ENCODE data around the gene NABP1. TPM values are rescaled to one million over a fixed set of nuclear protein-coding genes. Genes with fewer than 3 reads are reported as not detected.

The NABP1 gene
- total RNA-seq, 1 experiment from 2014 or later: 5.8 TPM

DNA sequence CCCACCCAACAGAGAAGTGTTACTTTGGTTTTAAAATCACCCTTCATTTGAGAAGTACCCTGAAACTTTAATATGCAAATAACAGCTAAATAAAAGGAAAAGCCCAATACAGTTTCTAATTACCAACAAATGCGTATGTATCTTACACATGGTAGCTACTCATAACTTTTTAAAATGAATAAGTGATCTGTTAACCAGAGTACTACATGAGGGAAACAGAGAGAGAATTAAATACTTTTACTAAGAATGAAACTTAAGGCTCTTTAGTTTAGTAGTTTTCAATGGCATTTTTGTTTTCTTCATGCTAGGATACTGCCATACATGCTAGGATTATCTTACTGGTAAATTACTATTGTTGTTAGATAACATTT is 39.1 kb upstream of the NABP1 start:
- CTCF ChIA-PET: interaction anchor here (1.1 to 1.6 kb wide), 2 partner anchors 52 to 524 kb away, joined by 3 to 4 read pairs; no protein-coding TSS in a partner anchor
- peaks cover 6% of the 10 kb centered on the region; the same call in 1 of the 2 replicates for H3K9me3 Mint-ChIP-seq
- ATAC-seq (no peak), DNase-seq (ENCODE audit: low spot score) (no peak)
- H3K27ac Mint-ChIP-seq: no peak overlapping the region
- no peak overlapping the region for H3K4me3 Mint-ChIP-seq
- H3K36me3 Mint-ChIP-seq: no peaks in the 10 kb centered on the region; the same call in 1 of the 2 replicates
- POLR2A ChIA-PET: no interaction called here
- peaks cover 4% of the 10 kb centered on the region for H3K27me3 Mint-ChIP-seq (ENCODE audit: low read depth)
- peaks cover 18% of the 10 kb centered on the region for H3K4me1 Mint-ChIP-seq
- TF ChIP-seq, protein P1, sequence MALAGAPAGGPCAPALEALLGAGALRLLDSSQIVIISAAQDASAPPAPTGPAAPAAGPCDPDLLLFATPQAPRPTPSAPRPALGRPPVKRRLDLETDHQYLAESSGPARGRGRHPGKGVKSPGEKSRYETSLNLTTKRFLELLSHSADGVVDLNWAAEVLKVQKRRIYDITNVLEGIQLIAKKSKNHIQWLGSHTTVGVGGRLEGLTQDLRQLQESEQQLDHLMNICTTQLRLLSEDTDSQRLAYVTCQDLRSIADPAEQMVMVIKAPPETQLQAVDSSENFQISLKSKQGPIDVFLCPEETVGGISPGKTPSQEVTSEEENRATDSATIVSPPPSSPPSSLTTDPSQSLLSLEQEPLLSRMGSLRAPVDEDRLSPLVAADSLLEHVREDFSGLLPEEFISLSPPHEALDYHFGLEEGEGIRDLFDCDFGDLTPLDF (CRISPR knock-in tag; IDR thresholded peaks at IDR 0.05): no peak
- TF ChIP-seq FOXP1 (CRISPR knock-in tag; IDR thresholded peaks at IDR 0.05; ENCODE audit: borderline replicate concordance): no peak
- TF ChIP-seq, protein P2, sequence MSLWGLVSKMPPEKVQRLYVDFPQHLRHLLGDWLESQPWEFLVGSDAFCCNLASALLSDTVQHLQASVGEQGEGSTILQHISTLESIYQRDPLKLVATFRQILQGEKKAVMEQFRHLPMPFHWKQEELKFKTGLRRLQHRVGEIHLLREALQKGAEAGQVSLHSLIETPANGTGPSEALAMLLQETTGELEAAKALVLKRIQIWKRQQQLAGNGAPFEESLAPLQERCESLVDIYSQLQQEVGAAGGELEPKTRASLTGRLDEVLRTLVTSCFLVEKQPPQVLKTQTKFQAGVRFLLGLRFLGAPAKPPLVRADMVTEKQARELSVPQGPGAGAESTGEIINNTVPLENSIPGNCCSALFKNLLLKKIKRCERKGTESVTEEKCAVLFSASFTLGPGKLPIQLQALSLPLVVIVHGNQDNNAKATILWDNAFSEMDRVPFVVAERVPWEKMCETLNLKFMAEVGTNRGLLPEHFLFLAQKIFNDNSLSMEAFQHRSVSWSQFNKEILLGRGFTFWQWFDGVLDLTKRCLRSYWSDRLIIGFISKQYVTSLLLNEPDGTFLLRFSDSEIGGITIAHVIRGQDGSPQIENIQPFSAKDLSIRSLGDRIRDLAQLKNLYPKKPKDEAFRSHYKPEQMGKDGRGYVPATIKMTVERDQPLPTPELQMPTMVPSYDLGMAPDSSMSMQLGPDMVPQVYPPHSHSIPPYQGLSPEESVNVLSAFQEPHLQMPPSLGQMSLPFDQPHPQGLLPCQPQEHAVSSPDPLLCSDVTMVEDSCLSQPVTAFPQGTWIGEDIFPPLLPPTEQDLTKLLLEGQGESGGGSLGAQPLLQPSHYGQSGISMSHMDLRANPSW (CRISPR knock-in tag; conservative IDR thresholded peaks at IDR 0.05; ENCODE audit: low read depth): no peak
- TF ChIP-seq, protein P3, sequence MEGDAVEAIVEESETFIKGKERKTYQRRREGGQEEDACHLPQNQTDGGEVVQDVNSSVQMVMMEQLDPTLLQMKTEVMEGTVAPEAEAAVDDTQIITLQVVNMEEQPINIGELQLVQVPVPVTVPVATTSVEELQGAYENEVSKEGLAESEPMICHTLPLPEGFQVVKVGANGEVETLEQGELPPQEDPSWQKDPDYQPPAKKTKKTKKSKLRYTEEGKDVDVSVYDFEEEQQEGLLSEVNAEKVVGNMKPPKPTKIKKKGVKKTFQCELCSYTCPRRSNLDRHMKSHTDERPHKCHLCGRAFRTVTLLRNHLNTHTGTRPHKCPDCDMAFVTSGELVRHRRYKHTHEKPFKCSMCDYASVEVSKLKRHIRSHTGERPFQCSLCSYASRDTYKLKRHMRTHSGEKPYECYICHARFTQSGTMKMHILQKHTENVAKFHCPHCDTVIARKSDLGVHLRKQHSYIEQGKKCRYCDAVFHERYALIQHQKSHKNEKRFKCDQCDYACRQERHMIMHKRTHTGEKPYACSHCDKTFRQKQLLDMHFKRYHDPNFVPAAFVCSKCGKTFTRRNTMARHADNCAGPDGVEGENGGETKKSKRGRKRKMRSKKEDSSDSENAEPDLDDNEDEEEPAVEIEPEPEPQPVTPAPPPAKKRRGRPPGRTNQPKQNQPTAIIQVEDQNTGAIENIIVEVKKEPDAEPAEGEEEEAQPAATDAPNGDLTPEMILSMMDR (IDR thresholded peaks at IDR 0.05): no peak
- TF ChIP-seq, protein P4, sequence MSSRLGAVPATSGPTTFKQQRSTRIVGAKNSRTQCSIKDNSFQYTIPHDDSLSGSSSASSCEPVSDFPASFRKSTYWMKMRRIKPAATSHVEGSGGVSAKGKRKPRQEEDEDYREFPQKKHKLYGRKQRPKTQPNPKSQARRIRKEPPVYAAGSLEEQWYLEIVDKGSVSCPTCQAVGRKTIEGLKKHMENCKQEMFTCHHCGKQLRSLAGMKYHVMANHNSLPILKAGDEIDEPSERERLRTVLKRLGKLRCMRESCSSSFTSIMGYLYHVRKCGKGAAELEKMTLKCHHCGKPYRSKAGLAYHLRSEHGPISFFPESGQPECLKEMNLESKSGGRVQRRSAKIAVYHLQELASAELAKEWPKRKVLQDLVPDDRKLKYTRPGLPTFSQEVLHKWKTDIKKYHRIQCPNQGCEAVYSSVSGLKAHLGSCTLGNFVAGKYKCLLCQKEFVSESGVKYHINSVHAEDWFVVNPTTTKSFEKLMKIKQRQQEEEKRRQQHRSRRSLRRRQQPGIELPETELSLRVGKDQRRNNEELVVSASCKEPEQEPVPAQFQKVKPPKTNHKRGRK (CRISPR knock-in tag; IDR thresholded peaks at IDR 0.05; ENCODE audit: borderline replicate concordance): no peak
- TF ChIP-seq, protein P5, sequence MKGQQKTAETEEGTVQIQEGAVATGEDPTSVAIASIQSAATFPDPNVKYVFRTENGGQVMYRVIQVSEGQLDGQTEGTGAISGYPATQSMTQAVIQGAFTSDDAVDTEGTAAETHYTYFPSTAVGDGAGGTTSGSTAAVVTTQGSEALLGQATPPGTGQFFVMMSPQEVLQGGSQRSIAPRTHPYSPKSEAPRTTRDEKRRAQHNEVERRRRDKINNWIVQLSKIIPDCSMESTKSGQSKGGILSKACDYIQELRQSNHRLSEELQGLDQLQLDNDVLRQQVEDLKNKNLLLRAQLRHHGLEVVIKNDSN (CRISPR knock-in tag; IDR thresholded peaks at IDR 0.05): no peak
- TF ChIP-seq, protein P6, sequence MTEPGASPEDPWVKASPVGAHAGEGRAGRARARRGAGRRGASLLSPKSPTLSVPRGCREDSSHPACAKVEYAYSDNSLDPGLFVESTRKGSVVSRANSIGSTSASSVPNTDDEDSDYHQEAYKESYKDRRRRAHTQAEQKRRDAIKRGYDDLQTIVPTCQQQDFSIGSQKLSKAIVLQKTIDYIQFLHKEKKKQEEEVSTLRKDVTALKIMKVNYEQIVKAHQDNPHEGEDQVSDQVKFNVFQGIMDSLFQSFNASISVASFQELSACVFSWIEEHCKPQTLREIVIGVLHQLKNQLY (CRISPR knock-in tag; IDR thresholded peaks at IDR 0.05): no peak
- TF ChIP-seq, protein P7, sequence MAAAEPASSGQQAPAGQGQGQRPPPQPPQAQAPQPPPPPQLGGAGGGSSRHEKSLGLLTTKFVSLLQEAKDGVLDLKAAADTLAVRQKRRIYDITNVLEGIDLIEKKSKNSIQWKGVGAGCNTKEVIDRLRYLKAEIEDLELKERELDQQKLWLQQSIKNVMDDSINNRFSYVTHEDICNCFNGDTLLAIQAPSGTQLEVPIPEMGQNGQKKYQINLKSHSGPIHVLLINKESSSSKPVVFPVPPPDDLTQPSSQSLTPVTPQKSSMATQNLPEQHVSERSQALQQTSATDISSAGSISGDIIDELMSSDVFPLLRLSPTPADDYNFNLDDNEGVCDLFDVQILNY (CRISPR knock-in tag; IDR thresholded peaks at IDR 0.05): no peak
- TF ChIP-seq, protein P8, sequence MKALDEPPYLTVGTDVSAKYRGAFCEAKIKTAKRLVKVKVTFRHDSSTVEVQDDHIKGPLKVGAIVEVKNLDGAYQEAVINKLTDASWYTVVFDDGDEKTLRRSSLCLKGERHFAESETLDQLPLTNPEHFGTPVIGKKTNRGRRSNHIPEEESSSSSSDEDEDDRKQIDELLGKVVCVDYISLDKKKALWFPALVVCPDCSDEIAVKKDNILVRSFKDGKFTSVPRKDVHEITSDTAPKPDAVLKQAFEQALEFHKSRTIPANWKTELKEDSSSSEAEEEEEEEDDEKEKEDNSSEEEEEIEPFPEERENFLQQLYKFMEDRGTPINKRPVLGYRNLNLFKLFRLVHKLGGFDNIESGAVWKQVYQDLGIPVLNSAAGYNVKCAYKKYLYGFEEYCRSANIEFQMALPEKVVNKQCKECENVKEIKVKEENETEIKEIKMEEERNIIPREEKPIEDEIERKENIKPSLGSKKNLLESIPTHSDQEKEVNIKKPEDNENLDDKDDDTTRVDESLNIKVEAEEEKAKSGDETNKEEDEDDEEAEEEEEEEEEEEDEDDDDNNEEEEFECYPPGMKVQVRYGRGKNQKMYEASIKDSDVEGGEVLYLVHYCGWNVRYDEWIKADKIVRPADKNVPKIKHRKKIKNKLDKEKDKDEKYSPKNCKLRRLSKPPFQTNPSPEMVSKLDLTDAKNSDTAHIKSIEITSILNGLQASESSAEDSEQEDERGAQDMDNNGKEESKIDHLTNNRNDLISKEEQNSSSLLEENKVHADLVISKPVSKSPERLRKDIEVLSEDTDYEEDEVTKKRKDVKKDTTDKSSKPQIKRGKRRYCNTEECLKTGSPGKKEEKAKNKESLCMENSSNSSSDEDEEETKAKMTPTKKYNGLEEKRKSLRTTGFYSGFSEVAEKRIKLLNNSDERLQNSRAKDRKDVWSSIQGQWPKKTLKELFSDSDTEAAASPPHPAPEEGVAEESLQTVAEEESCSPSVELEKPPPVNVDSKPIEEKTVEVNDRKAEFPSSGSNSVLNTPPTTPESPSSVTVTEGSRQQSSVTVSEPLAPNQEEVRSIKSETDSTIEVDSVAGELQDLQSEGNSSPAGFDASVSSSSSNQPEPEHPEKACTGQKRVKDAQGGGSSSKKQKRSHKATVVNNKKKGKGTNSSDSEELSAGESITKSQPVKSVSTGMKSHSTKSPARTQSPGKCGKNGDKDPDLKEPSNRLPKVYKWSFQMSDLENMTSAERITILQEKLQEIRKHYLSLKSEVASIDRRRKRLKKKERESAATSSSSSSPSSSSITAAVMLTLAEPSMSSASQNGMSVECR (CRISPR knock-in tag; IDR thresholded peaks at IDR 0.05; ENCODE audit: borderline replicate concordance): no peak
- no peak for TF ChIP-seq GTF2I (CRISPR knock-in tag; conservative IDR thresholded peaks at IDR 0.05)
- TF ChIP-seq, protein P9, sequence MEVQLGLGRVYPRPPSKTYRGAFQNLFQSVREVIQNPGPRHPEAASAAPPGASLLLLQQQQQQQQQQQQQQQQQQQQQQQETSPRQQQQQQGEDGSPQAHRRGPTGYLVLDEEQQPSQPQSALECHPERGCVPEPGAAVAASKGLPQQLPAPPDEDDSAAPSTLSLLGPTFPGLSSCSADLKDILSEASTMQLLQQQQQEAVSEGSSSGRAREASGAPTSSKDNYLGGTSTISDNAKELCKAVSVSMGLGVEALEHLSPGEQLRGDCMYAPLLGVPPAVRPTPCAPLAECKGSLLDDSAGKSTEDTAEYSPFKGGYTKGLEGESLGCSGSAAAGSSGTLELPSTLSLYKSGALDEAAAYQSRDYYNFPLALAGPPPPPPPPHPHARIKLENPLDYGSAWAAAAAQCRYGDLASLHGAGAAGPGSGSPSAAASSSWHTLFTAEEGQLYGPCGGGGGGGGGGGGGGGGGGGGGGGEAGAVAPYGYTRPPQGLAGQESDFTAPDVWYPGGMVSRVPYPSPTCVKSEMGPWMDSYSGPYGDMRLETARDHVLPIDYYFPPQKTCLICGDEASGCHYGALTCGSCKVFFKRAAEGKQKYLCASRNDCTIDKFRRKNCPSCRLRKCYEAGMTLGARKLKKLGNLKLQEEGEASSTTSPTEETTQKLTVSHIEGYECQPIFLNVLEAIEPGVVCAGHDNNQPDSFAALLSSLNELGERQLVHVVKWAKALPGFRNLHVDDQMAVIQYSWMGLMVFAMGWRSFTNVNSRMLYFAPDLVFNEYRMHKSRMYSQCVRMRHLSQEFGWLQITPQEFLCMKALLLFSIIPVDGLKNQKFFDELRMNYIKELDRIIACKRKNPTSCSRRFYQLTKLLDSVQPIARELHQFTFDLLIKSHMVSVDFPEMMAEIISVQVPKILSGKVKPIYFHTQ (CRISPR knock-in tag; IDR thresholded peaks at IDR 0.05): no peak
- TF ChIP-seq EMX1 (CRISPR knock-in tag; IDR thresholded peaks at IDR 0.05): no peak
- TF ChIP-seq CBFB (CRISPR knock-in tag; IDR thresholded peaks at IDR 0.05; ENCODE audit: low read depth): no peak
- no peak for TF ChIP-seq TP53 (CRISPR knock-in tag; IDR thresholded peaks at IDR 0.05)
- TF ChIP-seq GRHL2 (CRISPR knock-in tag; IDR thresholded peaks at IDR 0.05; ENCODE audit: insufficient replicate concordance, severe bottlenecking): no peak
- TF ChIP-seq RORB (CRISPR knock-in tag; IDR thresholded peaks at IDR 0.05): no peak
- TF ChIP-seq, protein P10, sequence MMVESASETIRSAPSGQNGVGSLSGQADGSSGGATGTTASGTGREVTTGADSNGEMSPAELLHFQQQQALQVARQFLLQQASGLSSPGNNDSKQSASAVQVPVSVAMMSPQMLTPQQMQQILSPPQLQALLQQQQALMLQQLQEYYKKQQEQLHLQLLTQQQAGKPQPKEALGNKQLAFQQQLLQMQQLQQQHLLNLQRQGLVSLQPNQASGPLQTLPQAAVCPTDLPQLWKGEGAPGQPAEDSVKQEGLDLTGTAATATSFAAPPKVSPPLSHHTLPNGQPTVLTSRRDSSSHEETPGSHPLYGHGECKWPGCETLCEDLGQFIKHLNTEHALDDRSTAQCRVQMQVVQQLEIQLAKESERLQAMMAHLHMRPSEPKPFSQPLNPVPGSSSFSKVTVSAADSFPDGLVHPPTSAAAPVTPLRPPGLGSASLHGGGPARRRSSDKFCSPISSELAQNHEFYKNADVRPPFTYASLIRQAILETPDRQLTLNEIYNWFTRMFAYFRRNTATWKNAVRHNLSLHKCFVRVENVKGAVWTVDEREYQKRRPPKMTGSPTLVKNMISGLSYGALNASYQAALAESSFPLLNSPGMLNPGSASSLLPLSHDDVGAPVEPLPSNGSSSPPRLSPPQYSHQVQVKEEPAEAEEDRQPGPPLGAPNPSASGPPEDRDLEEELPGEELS (CRISPR knock-in tag; IDR thresholded peaks at IDR 0.05): no peak
- no peak for TF ChIP-seq JUN (CRISPR knock-in tag; IDR thresholded peaks at IDR 0.05)

Data from WTC11 (cell line).